ENCODE results near the gene NAA80.

- TF ChIP-seq CTCF (IDR thresholded peaks at IDR 0.05), result no peak
- no peak for TF ChIP-seq POLR2A (IDR thresholded peaks at IDR 0.05)
Observed at GRCh38 chr3:50296721-50297383, 2.4 kb downstream of the NAA80 start.

Measured in adrenal gland (tissue), 5 donors.